ENCODE data around the gene TAF11L11.
"Not testable (repeated sequence)": the region's sequence is repeated elsewhere in the genome, so short reads cannot be mapped to it uniquely, and the experiment has no call there.

Gene TAF11L11

DNA sequence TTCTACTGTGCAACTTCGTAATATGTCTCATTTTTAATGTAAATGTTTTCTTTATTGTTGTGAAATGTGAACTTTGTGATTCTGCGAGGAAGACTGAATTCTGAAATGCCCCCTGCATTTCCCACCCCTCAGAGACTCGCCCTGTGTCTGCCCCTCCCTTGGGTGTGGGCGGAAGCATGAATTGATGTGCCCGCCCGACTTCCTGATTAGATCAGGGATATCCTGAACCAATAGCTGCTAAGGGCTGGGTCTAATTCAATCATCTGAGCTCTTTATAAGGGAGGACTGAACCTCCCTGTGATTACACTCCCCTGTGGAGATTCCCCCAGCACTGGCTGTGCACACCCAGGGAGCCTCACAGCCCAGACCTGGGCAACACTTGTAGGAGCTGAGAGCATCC, at the start of gene TAF11L11:
Gene TAF11L11, plus strand, starts transcription at position 304 of the 400 bp plus-strand sequence.
- DNase-seq, result not testable (repeated sequence)

DNA sequence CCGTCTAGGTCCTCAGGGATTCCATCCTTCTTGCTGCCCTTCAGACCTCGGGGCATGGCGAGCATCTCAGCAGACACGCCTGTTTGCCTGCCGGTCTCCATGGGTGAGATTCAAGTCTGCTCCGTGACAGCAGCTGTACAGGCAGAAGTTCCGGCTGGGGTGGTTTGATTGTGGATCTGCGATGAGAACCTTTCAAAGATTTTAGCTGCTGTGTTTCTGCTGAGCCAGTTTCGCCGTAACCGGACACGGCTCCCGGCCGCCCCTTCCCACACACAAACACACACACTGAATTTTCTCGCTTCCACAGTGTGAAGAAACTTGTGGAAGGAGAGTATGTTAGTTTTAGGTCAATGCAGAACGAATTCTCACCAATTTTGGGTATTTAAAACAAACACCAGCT, 18.3 kb upstream of the TAF11L11 start, which contains the start of gene TAF11L7:
Gene TAF11L7, minus strand, starts transcription at position 101 of the 400 bp plus-strand sequence.
- DNase-seq, result not testable (repeated sequence)

DNA sequence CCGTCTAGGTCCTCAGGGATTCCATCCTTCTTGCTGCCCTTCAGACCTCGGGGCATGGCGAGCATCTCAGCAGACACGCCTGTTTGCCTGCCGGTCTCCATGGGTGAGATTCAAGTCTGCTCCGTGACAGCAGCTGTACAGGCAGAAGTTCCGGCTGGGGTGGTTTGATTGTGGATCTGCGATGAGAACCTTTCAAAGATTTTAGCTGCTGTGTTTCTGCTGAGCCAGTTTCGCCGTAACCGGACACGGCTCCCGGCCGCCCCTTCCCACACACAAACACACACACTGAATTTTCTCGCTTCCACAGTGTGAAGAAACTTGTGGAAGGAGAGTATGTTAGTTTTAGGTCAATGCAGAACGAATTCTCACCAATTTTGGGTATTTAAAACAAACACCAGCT, 13.1 kb upstream of the TAF11L11 start, which contains the start of gene TAF11L8:
Gene TAF11L8, minus strand, starts transcription at position 101 of the 400 bp plus-strand sequence.
- not testable (repeated sequence) for DNase-seq

DNA sequence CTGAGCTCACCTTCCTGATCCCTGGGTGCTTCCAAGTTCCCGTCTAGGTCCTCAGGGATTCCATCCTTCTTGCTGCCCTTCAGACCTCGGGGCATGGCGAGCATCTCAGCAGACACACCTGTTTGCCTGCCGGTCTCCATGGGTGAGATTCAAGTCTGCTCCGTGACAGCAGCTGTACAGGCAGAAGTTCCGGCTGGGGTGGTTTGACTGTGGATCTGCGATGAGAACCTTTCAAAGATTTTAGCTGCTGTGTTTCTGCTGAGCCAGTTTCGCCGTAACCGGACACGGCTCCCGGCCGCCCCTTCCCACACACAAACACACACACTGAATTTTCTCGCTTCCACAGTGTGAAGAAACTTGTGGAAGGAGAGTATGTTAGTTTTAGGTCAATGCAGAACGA, 9.7 kb upstream of the TAF11L11 start, which contains the start of gene TAF11L9:
Gene TAF11L9, minus strand, starts transcription at position 140 of the 400 bp plus-strand sequence.
- DNase-seq, result not testable (repeated sequence)

DNA sequence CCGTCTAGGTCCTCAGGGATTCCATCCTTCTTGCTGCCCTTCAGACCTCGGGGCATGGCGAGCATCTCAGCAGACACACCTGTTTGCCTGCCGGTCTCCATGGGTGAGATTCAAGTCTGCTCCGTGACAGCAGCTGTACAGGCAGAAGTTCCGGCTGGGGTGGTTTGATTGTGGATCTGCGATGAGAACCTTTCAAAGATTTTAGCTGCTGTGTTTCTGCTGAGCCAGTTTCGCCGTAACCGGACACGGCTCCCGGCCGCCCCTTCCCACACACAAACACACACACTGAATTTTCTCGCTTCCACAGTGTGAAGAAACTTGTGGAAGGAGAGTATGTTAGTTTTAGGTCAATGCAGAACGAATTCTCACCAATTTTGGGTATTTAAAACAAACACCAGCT, 6.3 kb upstream of the TAF11L11 start, which contains the start of gene TAF11L10:
Gene TAF11L10, minus strand, starts transcription at position 101 of the 400 bp plus-strand sequence.
- DNase-seq, result not testable (repeated sequence)

DNA sequence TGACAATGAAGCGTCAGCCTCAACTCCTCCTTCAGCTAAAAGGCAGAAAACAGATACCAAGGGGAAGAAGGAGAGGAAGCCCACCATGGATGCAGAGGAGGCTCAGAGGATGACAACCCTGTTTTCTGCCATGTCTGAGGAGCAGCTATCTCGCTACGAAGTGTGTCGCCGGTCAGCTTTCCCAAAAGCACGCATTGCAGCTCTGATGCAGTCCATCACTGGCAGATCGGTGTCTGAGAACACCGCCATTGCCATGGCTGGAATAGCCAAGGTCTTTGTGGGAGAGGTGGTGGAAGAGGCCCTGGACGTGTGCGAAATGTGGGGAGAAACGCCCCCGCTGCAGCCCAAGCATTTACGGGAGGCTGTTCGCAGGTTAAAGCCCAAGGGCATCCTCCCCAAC, 968 bp downstream of the TAF11L11 start:
- DNase-seq, result no peak

DNA sequence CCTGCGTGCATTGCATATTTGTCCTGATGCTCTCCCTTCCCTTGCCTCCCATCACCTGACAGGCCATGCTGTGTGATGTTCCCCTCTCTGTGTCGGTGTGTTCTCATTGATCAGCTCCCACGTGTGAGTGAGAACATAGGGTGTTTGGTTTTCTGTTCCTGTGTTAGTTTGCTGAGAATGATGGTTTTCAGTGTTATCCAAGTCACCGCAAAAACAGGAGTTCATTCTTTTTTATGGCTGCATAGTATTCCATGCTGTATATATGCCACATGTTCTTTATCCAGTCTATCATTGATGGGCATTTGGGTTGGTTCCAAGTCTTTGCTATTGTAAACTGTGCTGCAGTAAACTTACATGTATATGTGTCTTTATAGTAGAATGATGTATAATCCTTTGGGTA, 3.5 kb downstream of the TAF11L11 start:
- not testable (repeated sequence) for DNase-seq

DNA sequence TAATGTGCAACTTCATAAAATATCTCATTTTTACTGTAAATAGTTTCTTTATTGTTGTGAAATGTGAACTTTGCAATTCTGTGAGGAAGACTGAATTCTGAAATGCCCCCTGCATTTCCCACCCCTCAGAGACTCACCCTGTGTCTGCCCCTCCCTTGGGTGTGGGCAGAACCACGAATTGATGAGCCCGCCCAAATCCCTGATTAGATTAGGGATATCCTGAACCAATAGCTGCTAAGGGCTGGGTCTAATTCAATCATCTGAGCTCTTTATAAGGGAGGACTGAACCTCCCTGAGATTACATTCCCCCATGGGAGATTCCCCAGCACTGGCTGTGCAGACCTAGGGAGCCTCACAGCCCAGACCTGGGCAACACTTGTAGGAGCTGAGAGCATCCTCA, 6.1 kb downstream of the TAF11L11 start, which contains the start of gene TAF11L12:
Gene TAF11L12, plus strand, starts transcription at position 301 of the 400 bp plus-strand sequence.
- DNase-seq, result not testable (repeated sequence)

DNA sequence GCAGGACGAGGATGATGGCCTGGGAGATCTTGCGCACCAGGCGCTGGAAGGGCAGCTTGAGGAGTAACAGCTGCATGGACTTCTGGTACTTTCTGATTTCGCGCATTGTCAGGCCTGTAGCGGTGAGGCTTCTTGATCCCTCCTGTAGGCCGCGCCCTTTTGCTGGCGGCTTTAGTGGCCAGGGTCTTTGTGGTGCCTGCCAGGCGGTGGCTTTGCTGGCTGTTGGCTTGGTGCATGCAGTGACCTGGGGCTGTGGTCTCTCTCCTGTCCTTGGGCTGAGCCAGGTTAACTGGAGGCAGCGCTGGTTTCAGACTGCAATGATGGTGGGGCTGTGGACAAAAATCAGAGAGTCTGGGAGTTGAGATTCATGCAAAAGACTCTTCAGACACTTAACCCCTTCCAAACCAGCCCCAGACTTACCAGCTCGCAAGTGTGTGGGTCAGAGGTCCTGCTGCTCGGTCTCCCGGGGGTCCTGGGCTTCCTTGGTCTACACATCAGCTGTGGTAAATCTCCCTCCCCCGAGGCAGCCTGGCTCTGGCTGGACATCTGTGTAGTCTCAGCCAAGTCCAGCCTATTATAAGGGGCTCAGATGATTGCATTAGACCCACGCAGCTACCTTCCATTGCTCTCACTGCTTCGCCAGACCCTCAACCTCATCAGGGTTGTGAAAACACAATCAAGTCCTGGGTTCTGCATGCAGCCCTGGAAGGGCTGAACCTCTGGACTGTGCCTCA, 11.1 kb downstream of the TAF11L11 start:
- DNase-seq, result no peak

DNA sequence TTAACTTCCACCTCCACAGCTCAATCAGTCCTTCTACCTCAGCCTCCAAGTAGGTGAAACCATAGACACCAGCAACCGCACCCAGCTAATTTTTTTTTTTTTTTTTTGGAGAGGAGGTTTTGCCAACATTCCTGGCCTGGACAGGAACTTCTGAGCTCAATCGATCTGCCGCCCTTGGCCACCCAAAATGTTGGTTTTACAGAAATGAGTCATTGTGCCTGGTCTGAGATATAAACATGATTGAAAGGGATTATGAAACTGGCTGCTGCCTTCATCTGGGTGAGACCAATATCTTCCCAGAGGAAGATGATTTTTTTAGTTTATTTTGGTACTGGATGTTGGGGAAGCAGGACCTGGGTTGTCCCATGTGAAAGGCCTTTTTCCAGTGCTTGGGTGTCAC, 15.4 kb downstream of the TAF11L11 start:
- DNase-seq, result no peak

DNA sequence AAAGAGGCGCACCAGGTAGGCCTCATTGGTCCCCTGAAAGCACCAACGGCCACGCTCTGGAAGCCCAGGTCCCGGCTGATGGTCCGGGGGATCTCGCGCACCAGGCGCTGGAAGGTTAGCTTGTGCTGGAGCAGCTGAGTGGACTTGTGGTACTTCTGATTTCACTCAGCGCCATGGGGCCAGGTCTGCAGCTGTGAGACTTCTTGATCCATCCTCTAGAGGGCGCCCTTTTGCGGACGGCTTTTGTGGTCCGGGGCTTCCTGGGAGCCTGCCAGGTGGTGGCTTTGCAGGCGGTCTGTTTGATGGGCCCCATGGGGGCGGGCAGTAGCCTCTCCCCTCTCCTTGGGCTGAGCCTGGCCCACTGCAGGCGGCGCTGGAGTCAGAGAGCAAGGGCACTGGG, 16.6 kb downstream of the TAF11L11 start:
- DNase-seq, result no peak

DNA sequence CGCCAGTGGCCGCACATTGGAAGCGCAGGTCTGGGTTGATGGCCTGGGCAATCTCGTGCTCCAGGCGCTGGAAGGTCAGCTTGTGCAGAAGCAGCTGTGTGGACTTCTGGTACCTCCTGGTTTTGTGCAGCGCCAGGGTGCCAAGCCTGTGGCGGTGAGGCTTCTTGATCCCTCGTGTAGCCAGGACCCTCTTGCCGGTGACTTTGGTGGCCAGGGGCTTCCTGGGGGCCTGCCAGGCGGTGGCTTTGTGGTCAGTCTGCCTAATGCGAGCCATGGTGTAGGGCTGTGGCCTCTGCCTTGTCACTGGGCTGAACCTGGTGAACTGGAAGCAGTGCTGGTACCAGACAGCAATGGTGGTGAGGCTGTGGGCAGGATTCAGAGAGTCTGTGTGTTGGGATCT, 21.7 kb downstream of the TAF11L11 start:
- DNase-seq, result no peak

DNA sequence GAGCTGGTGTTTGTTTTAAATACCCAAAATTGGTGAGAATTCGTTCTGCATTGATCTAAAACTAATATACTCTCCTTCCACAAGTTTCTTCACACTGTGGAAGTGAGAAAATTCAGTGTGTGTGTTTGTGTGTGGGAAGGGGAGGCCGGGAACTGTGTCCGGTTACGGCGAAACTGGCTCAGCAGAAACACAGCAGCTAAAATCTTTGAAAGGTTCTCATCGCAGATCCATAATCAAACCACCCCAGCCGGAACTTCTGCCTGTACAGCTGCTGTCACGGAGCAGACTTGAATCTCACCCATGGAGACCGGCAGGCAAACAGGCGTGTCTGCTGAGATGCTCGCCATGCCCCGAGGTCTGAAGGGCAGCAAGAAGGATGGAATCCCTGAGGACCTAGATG, 27.8 kb downstream of the TAF11L11 start, which contains the start of gene TAF11L13:
Gene TAF11L13, plus strand, starts transcription at position 301 of the 400 bp plus-strand sequence.
- not testable (repeated sequence) for DNase-seq

DNA sequence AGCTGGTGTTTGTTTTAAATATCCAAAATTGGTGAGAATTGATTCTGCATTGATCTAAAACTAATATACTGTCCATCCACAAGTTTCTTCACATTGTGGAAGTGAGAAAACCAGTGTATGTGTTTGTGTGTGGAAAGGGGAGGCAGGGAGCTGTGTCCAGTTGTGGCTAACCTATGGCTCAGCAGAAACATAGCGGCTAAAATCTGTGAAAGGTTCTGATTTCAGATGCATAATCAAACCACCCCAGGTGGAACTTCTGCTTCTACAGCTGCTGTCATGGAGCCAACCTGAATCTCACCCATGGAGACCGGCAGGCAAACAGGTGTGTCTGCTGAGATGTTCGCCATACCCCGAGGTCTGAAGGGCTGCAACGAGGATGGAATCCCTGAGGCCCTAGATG, 30.2 kb downstream of the TAF11L11 start, which contains the start of gene TAF11L14:
Gene TAF11L14, plus strand, starts transcription at position 301 of the 400 bp plus-strand sequence.
- no peak for DNase-seq

DNA sequence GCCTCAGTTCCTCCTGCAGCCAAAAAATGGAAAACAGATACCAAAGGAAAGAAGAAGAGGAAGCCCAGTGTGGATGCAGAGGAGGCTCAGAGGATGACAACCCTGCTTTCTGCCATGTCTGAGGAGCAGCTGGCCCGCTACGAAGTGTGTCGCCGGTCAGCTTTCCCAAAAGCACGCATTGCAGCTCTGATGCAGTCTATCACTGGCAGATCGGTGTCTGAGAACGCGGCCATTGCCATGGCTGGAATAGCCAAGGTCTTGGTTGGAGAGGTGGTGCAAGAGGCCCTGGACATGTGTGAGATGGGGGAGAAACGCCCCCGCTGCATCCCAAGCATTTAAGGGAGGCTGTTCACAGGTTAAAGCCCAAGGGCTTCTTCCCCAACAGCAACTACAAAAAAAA, 45.2 kb downstream of the TAF11L11 start:
- DNase-seq, result not testable (repeated sequence)

DNA sequence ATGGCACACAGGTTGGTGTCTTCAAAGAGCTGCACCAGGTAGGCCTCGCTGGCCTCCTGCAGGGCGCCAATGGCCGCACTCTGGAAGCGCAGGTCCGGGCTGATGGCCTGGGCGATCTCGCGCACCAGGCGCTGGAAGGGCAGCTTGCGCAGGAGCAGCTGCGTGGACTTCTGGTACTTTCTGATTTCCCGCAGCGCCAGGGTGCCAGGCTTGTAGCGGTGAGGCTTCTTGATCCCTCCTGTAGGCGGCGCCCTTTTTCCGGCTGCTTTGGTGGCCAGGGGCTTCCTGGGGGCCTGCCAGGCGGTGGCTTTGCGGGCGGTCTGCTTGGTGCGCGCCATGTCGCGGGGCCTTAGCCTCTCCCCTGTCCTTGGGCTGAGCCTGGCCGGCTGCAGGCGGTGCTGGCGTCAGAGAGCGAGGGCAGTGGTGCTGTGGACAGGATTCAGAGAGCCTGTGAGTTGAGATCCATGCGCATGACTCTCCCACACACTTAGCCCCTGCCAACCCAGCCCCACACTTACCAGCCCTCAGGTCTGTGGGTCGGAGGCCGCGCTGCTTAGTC, 51.3 kb downstream of the TAF11L11 start:
- DNase-seq, result not testable (repeated sequence)
